Activated CD8-positive, alpha-beta T cell treated with anti-CD3 and anti-CD28 coated beads for 36 hours (primary cell): ENCODE measurements around the gene XXYLT1. TPM values are rescaled to one million over a fixed set of nuclear protein-coding genes. Genes with fewer than 3 reads are reported as not detected.

Experiments used
- ATAC-seq: fragments of 200-7000 bp; cut with Tn5 transposase; one replicate; pipeline ENCODE4 v1.10.0; 2021; ENCODE audit warnings: mild to moderate bottlenecking, moderate library complexity
- CTCF ChIA-PET: fragments of 350-600 bp; sonication (Branson Sonifier 250); formaldehyde crosslinking; loops from one replicate; lab custom pipeline; 2021; ENCODE audit warnings: antibody characterized with exemption; lab: Charles Lee
- POLR2A ChIA-PET: fragments of 350-600 bp; sonication (Branson Sonifier 250); formaldehyde crosslinking; loops from one replicate; lab custom pipeline; 2021; ENCODE audit warnings: antibody characterized with exemption; lab: Charles Lee
- DNase-seq: peaks from one replicate; pipeline ENCODE4 v3.0.0-alpha.2; 2020
- H3K27ac Mint-ChIP-seq: one replicate; pipeline ENCODE4 v1.8.0; 2021; ENCODE audit warnings: mild to moderate bottlenecking, mixed read lengths
- H3K27me3 Mint-ChIP-seq: one replicate; pipeline ENCODE4 v1.8.0; 2021; ENCODE audit warnings: mixed read lengths
- H3K36me3 Mint-ChIP-seq: one replicate; pipeline ENCODE4 v1.8.0; 2021; ENCODE audit warnings: low read depth, mixed read lengths
- H3K4me1 Mint-ChIP-seq: one replicate; pipeline ENCODE4 v1.8.0; 2021; ENCODE audit warnings: low read depth, mixed read lengths
- H3K4me3 Mint-ChIP-seq: one replicate; pipeline ENCODE4 v1.8.0; 2021; ENCODE audit warnings: mild to moderate bottlenecking, moderate library complexity, mixed read lengths
- H3K9me3 Mint-ChIP-seq: one replicate; pipeline ENCODE4 v1.8.0; 2021; ENCODE audit warnings: mixed read lengths
- intact Hi-C: fragments of 100-400 bp; cut with micrococcal nuclease; formaldehyde crosslinking; loops from one replicate; pipeline ENCODE4 v1.10.0; 2022
- total RNA-seq, 2 experiments: library from RNA; stranded (reverse); gene quantifications; one replicate each; pipeline ENCODE4 v1.2.3, GENCODE V29; 2021
- TF ChIP-seq, protein P1 (sequence below): fragments of 200-600 bp; IDR thresholded peaks from one replicate; pipeline ENCODE4 v1.8.0; 2022; ENCODE audit warnings: antibody characterized with exemption, mild to moderate bottlenecking

XXYLT1 gene
- total RNA-seq, 2 experiments from 2014 or later = 8.4 to 9.6 TPM

DNA sequence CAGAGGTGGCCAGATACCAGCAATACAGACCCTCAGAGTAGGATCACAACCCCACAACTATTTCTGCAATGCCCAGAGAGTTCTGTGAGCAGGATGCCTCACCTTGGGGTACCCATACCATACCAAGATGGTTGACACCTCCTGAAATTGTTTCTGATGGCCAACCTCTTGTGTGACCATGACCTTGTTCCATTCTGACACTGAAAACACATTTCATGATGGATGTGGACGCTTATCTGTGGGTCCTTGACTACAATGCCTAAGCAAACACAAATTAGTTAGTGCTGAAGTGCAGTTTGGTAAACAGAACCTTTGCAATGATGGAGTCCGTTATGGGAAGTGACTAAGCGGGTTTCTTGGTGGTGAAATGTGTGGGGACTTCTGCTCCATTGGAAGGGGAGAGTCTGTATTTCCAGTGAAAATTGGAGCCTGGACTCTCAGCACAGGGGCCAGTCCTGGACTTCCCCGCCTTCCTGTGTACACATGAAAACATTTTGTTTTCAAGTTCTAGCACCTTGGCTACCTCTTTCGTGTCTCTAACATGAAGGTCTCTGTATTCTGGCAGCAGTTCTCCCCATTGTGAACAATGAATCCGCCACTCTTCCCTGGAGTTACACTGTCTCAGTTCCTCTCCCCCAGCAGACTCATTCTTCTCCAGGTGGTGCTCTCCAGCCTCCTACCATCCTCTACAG is 106.2 kb downstream of the XXYLT1 start:
- DNase-seq = no peak
- CTCF ChIA-PET = no interaction called here
- Mint-ChIP-seq H3K4me3 (no peak overlapping the region), H3K27me3 (no peaks in the 10 kb centered on the region), H3K9me3 (no peaks in the 10 kb centered on the region), H3K27ac (no peak overlapping the region), H3K36me3 (no peaks in the 10 kb centered on the region), H3K4me1 (peaks cover 38% of the 10 kb centered on the region)
- intact Hi-C loops = no loop called here
- POLR2A ChIA-PET = no interaction called here
- no peak for ATAC-seq
- TF ChIP-seq, protein P1, sequence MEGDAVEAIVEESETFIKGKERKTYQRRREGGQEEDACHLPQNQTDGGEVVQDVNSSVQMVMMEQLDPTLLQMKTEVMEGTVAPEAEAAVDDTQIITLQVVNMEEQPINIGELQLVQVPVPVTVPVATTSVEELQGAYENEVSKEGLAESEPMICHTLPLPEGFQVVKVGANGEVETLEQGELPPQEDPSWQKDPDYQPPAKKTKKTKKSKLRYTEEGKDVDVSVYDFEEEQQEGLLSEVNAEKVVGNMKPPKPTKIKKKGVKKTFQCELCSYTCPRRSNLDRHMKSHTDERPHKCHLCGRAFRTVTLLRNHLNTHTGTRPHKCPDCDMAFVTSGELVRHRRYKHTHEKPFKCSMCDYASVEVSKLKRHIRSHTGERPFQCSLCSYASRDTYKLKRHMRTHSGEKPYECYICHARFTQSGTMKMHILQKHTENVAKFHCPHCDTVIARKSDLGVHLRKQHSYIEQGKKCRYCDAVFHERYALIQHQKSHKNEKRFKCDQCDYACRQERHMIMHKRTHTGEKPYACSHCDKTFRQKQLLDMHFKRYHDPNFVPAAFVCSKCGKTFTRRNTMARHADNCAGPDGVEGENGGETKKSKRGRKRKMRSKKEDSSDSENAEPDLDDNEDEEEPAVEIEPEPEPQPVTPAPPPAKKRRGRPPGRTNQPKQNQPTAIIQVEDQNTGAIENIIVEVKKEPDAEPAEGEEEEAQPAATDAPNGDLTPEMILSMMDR = no peak

DNA sequence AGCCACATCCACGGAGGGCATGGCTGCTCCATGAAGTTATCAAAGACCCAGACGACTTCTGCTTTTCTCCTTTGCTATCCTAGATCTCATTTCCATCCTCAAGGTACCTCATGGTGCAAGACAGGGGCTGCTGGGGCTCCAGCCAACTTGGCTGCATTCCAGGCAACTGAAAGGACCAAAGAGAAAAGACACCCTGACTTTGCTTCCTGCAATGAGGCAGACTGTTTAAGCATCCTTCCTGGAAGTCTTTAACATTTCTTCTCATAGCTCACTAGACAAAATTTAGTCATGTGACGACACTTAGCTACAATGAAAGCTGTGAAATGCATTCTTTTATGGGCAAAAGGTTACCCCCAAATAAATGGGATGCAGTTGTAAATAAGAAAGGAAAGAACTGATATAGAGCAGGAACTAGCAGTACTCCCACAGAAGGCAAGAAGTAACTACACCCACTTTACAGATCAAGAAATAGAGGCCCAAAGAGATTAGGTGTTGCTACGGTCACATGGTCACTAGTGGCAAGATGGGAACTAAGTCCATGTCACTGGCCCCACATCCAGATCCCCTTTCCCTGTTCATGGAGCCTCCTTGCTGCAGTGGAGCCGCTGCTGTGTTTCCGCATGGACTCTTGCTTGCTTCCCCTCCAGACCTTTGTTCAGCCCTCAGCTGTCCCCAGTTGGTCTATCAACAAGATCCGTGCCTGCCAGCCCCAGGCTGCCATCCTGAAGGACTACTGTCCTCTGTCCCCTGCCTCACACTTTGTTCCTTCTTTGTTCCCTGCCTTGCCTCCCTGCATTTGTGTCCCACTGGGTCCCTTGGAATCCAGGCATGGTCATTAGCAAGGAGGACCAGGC is 107.0 kb downstream of the XXYLT1 start:
- Mint-ChIP-seq H3K36me3 (no peaks in the 10 kb centered on the region), H3K4me3 (no peak overlapping the region), H3K4me1 (peaks cover 38% of the 10 kb centered on the region), H3K27ac (no peak overlapping the region), H3K9me3 (no peaks in the 10 kb centered on the region), H3K27me3 (no peaks in the 10 kb centered on the region)
- TF ChIP-seq, protein P1 = no peak
- ChIA-PET POLR2A (no interaction called here), CTCF (no interaction called here)
- no peak for DNase-seq
- ATAC-seq = no peak
- intact Hi-C loops = no loop called here

DNA sequence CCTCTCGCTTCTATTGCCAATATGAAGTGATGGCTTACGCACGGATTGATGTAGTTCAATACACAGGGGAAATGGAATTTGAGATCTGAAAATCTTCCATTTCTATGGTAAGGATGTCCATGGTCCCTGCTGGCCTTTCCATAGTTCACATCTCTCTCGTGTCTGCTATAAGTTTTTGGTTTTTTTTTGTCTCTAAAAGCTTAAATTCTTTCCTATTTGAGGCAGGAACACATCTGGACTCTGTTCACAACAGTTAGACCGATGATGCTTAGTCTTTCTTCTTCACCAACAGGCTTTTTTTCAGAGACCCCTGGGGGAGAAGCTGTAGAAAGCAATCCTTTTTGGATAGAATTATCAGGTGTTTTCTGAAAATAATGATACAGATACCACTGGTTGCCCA is 108.1 kb downstream of the XXYLT1 start:
- ATAC-seq (no peak), DNase-seq (no peak)
- Mint-ChIP-seq H3K36me3 (no peaks in the 10 kb centered on the region), H3K4me3 (no peak overlapping the region), H3K27me3 (no peaks in the 10 kb centered on the region), H3K4me1 (peaks cover 38% of the 10 kb centered on the region), H3K27ac (peak overlapping the region; percentile 80), H3K9me3 (no peaks in the 10 kb centered on the region)
- intact Hi-C loops = no loop called here
- POLR2A ChIA-PET = no interaction called here
- CTCF ChIA-PET = interaction anchor here (1.0 to 1.3 kb wide), 2 partner anchors 9 to 476 kb away, joined by 3 read pairs; no protein-coding TSS in a partner anchor
- TF ChIP-seq, protein P1 = no peak

DNA sequence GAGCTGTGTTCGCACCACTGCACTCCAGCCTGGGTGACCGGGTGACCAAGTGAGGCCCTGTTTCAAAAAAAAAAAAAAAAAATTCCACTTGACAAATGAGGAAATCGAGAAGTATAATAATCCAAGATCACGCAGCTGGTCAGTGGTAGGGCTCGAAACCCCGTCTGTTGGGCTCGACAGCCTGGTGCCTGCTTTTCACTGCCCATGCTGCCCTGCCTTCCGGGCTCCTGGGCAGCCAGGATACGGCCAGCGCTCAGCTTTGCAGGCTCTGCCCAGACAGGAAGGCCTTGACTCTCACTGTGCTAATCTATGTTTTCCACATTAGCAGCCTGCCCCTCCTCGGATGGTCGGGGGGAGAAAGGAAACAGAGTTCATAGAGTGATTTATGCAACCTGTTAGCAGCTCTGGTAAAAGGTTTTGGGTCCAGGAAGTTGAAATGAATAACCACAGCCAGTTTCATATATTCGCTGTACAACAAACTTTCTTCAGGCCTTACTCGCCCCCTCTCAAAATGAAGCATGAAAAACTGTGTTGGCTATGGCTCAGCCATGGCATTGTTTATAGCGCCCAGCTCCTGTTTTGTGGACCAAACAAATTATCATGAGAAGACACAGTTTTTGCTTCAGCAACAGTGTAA is 108.8 kb downstream of the XXYLT1 start:
- H3K36me3 Mint-ChIP-seq = no peaks in the 10 kb centered on the region
- no peak overlapping the region for H3K4me3 Mint-ChIP-seq
- peak overlapping the region; percentile 80 for H3K27ac Mint-ChIP-seq
- no peaks in the 10 kb centered on the region for H3K27me3 Mint-ChIP-seq
- intact Hi-C loops = no loop called here
- peaks cover 41% of the 10 kb centered on the region for H3K4me1 Mint-ChIP-seq
- ATAC-seq (peak; percentile 70), DNase-seq (peak; percentile 57)
- TF ChIP-seq, protein P1 = no peak
- no peaks in the 10 kb centered on the region for H3K9me3 Mint-ChIP-seq
- ChIA-PET POLR2A (interaction anchor here (0.6 kb wide), 1 partner anchor 91 kb away, joined by 3 read pairs; no protein-coding TSS in a partner anchor), CTCF (interaction anchor here (1.0 to 1.3 kb wide), 2 partner anchors 8 to 475 kb away, joined by 3 read pairs; no protein-coding TSS in a partner anchor)
